WTC11 (cell line): ENCODE results near the gene MAU2. TPM values are rescaled to one million over a fixed set of nuclear protein-coding genes. Genes with fewer than 3 reads are reported as not detected.

Experiments used
- ATAC-seq: fragments of 200-7000 bp; cut with Tn5 transposase; 2 replicates; pipeline ENCODE4 v1.10.0; 2021; ENCODE audit warnings: mild to moderate bottlenecking, moderate library complexity
- CTCF ChIA-PET: fragments of 300-600 bp; sonication (Branson Sonifier 250); formaldehyde crosslinking; loops from one replicate; lab custom pipeline; 2021; ENCODE audit warnings: antibody characterized with exemption; lab: Charles Lee
- POLR2A ChIA-PET: fragments of 350-600 bp; sonication (Branson Sonifier 250); formaldehyde crosslinking; loops from one replicate; lab custom pipeline; 2021; ENCODE audit warnings: antibody characterized with exemption; lab: Charles Lee
- DNase-seq: peaks from one replicate; pipeline ENCODE4 v3.0.0; 2021; ENCODE audit warnings: low spot score
- H3K27ac Mint-ChIP-seq: 2 replicates; pipeline ENCODE4 v1.8.0; 2021; ENCODE audit warnings: mixed read lengths
- H3K27me3 Mint-ChIP-seq: 2 replicates; pipeline ENCODE4 v1.8.0; 2021; ENCODE audit warnings: low read depth, mild to moderate bottlenecking, moderate library complexity, mixed read lengths
- H3K36me3 Mint-ChIP-seq: 2 replicates; pipeline ENCODE4 v1.8.0; 2021; ENCODE audit warnings: mixed read lengths
- H3K4me1 Mint-ChIP-seq: 2 replicates; pipeline ENCODE4 v1.8.0; 2022; ENCODE audit warnings: mixed read lengths
- H3K4me3 Mint-ChIP-seq: 2 replicates; pipeline ENCODE4 v1.8.0; 2021; ENCODE audit warnings: mild to moderate bottlenecking, moderate library complexity, mixed read lengths
- H3K9me3 Mint-ChIP-seq: 2 replicates; pipeline ENCODE4 v1.8.0; 2021; ENCODE audit warnings: mixed read lengths
- ATF3 ChIP-seq: sonication (generic); formaldehyde crosslinking; conservative IDR thresholded peaks from 2 replicates; pipeline ENCODE4 v1.8.1; 2022; ENCODE audit warnings: mild to moderate bottlenecking, missing genetic modification reagents
- E2F5 ChIP-seq: sonication (generic); formaldehyde crosslinking; IDR thresholded peaks from 2 replicates; pipeline ENCODE4 v1.8.1; 2022; ENCODE audit warnings: mild to moderate bottlenecking, moderate library complexity, missing genetic modification reagents
- FOXP1 ChIP-seq: sonication (generic); formaldehyde crosslinking; IDR thresholded peaks from 2 replicates; pipeline ENCODE4 v1.8.0; 2022; ENCODE audit warnings: missing genetic modification reagents, mild to moderate bottlenecking, moderate library complexity, borderline replicate concordance
- GABPB1 ChIP-seq: sonication (generic); formaldehyde crosslinking; IDR thresholded peaks from 2 replicates; pipeline ENCODE4 v1.8.1; 2023; ENCODE audit warnings: mild to moderate bottlenecking, missing genetic modification reagents
- IRF1 ChIP-seq: sonication (generic); formaldehyde crosslinking; IDR thresholded peaks from 2 replicates; pipeline ENCODE4 v1.8.0; 2023; ENCODE audit warnings: missing genetic modification reagents
- JAZF1 ChIP-seq: fragments of 250-450 bp; sonication (Bioruptor Pico); IDR thresholded peaks from 2 replicates; pipeline ENCODE4 v1.9.0; 2021; ENCODE audit warnings: moderate library complexity, mild to moderate bottlenecking, inconsistent platforms
- KAT7 ChIP-seq: sonication (generic); formaldehyde crosslinking; IDR thresholded peaks from 2 replicates; pipeline ENCODE4 v1.8.1; 2023; ENCODE audit warnings: missing genetic modification reagents, mild to moderate bottlenecking, borderline replicate concordance
- SP1 ChIP-seq: sonication (generic); formaldehyde crosslinking; conservative IDR thresholded peaks from 2 replicates; pipeline ENCODE4 v1.8.1; 2022; ENCODE audit warnings: missing genetic modification reagents
- TP53 ChIP-seq: sonication (generic); formaldehyde crosslinking; IDR thresholded peaks from 2 replicates; pipeline ENCODE4 v1.8.1; 2023; ENCODE audit warnings: mild to moderate bottlenecking, missing genetic modification reagents
- ZMAT4 ChIP-seq: fragments of 250-450 bp; sonication (Bioruptor Pico); IDR thresholded peaks from 2 replicates; pipeline ENCODE4 v1.9.0; 2021; ENCODE audit warnings: mild to moderate bottlenecking
- ZNF232 ChIP-seq: sonication (generic); formaldehyde crosslinking; IDR thresholded peaks from 2 replicates; pipeline ENCODE4 v1.8.0; 2022; ENCODE audit warnings: mild to moderate bottlenecking, missing genetic modification reagents
- total RNA-seq: library from RNA; stranded (reverse); gene quantifications from 3 replicates; pipeline ENCODE4 v1.2.3, GENCODE V29; 2021
- TF ChIP-seq, protein P1 (sequence below): sonication (generic); formaldehyde crosslinking; IDR thresholded peaks from 2 replicates; pipeline ENCODE4 v1.8.0; 2023; ENCODE audit warnings: missing genetic modification reagents, mild to moderate bottlenecking, borderline replicate concordance
- TF ChIP-seq, protein P2 (sequence below): sonication (generic); formaldehyde crosslinking; IDR thresholded peaks from 2 replicates; pipeline ENCODE4 v1.8.1; 2023; ENCODE audit warnings: mild to moderate bottlenecking, moderate library complexity, missing genetic modification reagents
- TF ChIP-seq, protein P3 (sequence below): sonication (generic); formaldehyde crosslinking; IDR thresholded peaks from 2 replicates; pipeline ENCODE4 v1.8.1; 2023; ENCODE audit warnings: mild to moderate bottlenecking, missing genetic modification reagents
- TF ChIP-seq, protein P4 (sequence below): fragments of 250-450 bp; sonication (Bioruptor Pico); IDR thresholded peaks from 2 replicates; pipeline ENCODE4 v1.8.0; 2021; ENCODE audit warnings: mild to moderate bottlenecking
- TF ChIP-seq, protein P5 (sequence below): sonication (generic); formaldehyde crosslinking; IDR thresholded peaks from 2 replicates; pipeline ENCODE4 v1.8.1; 2023; ENCODE audit warnings: mild to moderate bottlenecking, missing genetic modification reagents, moderate library complexity
- TF ChIP-seq, protein P6 (sequence below): sonication (generic); formaldehyde crosslinking; IDR thresholded peaks from 2 replicates; pipeline ENCODE4 v1.8.1; 2022; ENCODE audit warnings: low read depth, missing genetic modification reagents, borderline replicate concordance
- TF ChIP-seq, protein P7 (sequence below): sonication (generic); formaldehyde crosslinking; IDR thresholded peaks from 2 replicates; pipeline ENCODE4 v1.8.0; 2022; ENCODE audit warnings: mild to moderate bottlenecking, missing genetic modification reagents

Gene MAU2
- total RNA-seq, 1 experiment from 2014 or later = 56.8 TPM

GRCh38 chr19:19366434-19367396 lies 46.1 kb downstream of the MAU2 start (continued):
- TF ChIP-seq, protein P1, sequence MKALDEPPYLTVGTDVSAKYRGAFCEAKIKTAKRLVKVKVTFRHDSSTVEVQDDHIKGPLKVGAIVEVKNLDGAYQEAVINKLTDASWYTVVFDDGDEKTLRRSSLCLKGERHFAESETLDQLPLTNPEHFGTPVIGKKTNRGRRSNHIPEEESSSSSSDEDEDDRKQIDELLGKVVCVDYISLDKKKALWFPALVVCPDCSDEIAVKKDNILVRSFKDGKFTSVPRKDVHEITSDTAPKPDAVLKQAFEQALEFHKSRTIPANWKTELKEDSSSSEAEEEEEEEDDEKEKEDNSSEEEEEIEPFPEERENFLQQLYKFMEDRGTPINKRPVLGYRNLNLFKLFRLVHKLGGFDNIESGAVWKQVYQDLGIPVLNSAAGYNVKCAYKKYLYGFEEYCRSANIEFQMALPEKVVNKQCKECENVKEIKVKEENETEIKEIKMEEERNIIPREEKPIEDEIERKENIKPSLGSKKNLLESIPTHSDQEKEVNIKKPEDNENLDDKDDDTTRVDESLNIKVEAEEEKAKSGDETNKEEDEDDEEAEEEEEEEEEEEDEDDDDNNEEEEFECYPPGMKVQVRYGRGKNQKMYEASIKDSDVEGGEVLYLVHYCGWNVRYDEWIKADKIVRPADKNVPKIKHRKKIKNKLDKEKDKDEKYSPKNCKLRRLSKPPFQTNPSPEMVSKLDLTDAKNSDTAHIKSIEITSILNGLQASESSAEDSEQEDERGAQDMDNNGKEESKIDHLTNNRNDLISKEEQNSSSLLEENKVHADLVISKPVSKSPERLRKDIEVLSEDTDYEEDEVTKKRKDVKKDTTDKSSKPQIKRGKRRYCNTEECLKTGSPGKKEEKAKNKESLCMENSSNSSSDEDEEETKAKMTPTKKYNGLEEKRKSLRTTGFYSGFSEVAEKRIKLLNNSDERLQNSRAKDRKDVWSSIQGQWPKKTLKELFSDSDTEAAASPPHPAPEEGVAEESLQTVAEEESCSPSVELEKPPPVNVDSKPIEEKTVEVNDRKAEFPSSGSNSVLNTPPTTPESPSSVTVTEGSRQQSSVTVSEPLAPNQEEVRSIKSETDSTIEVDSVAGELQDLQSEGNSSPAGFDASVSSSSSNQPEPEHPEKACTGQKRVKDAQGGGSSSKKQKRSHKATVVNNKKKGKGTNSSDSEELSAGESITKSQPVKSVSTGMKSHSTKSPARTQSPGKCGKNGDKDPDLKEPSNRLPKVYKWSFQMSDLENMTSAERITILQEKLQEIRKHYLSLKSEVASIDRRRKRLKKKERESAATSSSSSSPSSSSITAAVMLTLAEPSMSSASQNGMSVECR (CRISPR knock-in tag) = 0 out of 2 replicates have a peak, but pooled peaks have one; percentile 32
- TF ChIP-seq ZMAT4 (CRISPR knock-in tag) = no peak
- TF ChIP-seq, protein P2, sequence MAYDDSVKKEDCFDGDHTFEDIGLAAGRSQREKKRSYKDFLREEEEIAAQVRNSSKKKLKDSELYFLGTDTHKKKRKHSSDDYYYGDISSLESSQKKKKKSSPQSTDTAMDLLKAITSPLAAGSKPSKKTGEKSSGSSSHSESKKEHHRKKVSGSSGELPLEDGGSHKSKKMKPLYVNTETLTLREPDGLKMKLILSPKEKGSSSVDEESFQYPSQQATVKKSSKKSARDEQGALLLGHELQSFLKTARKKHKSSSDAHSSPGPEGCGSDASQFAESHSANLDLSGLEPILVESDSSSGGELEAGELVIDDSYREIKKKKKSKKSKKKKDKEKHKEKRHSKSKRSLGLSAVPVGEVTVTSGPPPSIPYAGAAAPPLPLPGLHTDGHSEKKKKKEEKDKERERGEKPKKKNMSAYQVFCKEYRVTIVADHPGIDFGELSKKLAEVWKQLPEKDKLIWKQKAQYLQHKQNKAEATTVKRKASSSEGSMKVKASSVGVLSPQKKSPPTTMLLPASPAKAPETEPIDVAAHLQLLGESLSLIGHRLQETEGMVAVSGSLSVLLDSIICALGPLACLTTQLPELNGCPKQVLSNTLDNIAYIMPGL (CRISPR knock-in tag) = peak; percentile 62; the same call in 1 of the 2 replicates
- TF ChIP-seq SP1 (CRISPR knock-in tag) = peak; percentile 77
- TF ChIP-seq, protein P3, sequence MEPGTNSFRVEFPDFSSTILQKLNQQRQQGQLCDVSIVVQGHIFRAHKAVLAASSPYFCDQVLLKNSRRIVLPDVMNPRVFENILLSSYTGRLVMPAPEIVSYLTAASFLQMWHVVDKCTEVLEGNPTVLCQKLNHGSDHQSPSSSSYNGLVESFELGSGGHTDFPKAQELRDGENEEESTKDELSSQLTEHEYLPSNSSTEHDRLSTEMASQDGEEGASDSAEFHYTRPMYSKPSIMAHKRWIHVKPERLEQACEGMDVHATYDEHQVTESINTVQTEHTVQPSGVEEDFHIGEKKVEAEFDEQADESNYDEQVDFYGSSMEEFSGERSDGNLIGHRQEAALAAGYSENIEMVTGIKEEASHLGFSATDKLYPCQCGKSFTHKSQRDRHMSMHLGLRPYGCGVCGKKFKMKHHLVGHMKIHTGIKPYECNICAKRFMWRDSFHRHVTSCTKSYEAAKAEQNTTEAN = no peak
- peak; percentile 86 for TF ChIP-seq GABPB1 (CRISPR knock-in tag)
- TF ChIP-seq, protein P4, sequence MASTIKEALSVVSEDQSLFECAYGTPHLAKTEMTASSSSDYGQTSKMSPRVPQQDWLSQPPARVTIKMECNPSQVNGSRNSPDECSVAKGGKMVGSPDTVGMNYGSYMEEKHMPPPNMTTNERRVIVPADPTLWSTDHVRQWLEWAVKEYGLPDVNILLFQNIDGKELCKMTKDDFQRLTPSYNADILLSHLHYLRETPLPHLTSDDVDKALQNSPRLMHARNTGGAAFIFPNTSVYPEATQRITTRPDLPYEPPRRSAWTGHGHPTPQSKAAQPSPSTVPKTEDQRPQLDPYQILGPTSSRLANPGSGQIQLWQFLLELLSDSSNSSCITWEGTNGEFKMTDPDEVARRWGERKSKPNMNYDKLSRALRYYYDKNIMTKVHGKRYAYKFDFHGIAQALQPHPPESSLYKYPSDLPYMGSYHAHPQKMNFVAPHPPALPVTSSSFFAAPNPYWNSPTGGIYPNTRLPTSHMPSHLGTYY = no peak
- TF ChIP-seq, protein P5, sequence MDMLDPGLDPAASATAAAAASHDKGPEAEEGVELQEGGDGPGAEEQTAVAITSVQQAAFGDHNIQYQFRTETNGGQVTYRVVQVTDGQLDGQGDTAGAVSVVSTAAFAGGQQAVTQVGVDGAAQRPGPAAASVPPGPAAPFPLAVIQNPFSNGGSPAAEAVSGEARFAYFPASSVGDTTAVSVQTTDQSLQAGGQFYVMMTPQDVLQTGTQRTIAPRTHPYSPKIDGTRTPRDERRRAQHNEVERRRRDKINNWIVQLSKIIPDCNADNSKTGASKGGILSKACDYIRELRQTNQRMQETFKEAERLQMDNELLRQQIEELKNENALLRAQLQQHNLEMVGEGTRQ = no peak
- TF ChIP-seq KAT7 (CRISPR knock-in tag) = peak; percentile 51; the same call in 1 of the 2 replicates
- TF ChIP-seq FOXP1 = peak; percentile 61; the same call in 1 of the 2 replicates

DNA sequence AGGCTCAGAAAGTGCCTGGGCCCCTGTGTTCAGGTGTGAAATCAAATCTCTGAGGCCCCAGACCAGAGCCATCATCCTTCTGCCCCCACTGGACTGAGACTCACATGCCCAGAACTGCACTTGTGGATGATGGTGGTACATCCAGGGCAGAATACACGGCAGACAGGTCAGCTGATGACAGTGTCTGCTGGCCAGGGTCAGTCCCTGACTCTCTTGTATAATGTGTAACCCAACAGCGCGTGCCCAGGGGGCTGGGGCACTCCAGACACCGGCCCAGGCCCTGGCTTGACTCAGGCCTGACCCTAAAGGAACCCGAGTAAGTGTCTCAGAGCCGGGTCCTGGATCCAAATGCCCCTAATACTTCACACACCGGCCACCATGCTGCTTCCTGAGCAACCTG lies 47.5 kb downstream of the MAU2 start:
- ATAC-seq (no peak), DNase-seq (no peak)
- POLR2A ChIA-PET = no interaction called here
- Mint-ChIP-seq H3K27ac (no peak overlapping the region), H3K4me3 (no peak overlapping the region), H3K27me3 (no peaks in the 10 kb centered on the region), H3K9me3 (no peaks in the 10 kb centered on the region), H3K36me3 (no peaks in the 10 kb centered on the region), H3K4me1 (peaks cover 19% of the 10 kb centered on the region)
- CTCF ChIA-PET = interaction anchor here (0.5 to 2.2 kb wide), 4 partner anchors 17 to 165 kb away, joined by 3 to 16 read pairs (median 5); partner anchors contain the start of gene NR2C2AP
- TF ChIP-seq, protein P6, sequence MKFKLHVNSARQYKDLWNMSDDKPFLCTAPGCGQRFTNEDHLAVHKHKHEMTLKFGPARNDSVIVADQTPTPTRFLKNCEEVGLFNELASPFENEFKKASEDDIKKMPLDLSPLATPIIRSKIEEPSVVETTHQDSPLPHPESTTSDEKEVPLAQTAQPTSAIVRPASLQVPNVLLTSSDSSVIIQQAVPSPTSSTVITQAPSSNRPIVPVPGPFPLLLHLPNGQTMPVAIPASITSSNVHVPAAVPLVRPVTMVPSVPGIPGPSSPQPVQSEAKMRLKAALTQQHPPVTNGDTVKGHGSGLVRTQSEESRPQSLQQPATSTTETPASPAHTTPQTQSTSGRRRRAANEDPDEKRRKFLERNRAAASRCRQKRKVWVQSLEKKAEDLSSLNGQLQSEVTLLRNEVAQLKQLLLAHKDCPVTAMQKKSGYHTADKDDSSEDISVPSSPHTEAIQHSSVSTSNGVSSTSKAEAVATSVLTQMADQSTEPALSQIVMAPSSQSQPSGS (CRISPR knock-in tag) = no peak
- TF ChIP-seq TP53 (CRISPR knock-in tag) (no peak), E2F5 (CRISPR knock-in tag) (no peak), GABPB1 (CRISPR knock-in tag) (no peak), FOXP1 (no peak), KAT7 (CRISPR knock-in tag) (no peak), IRF1 (CRISPR knock-in tag) (no peak), ATF3 (no peak), JAZF1 (CRISPR knock-in tag) (no peak), ZNF232 (CRISPR knock-in tag) (no peak)
- TF ChIP-seq, protein P7, sequence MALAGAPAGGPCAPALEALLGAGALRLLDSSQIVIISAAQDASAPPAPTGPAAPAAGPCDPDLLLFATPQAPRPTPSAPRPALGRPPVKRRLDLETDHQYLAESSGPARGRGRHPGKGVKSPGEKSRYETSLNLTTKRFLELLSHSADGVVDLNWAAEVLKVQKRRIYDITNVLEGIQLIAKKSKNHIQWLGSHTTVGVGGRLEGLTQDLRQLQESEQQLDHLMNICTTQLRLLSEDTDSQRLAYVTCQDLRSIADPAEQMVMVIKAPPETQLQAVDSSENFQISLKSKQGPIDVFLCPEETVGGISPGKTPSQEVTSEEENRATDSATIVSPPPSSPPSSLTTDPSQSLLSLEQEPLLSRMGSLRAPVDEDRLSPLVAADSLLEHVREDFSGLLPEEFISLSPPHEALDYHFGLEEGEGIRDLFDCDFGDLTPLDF (CRISPR knock-in tag) = no peak
